ENCODE measurements around the gene ZNF790.

Gene ZNF790

DNA sequence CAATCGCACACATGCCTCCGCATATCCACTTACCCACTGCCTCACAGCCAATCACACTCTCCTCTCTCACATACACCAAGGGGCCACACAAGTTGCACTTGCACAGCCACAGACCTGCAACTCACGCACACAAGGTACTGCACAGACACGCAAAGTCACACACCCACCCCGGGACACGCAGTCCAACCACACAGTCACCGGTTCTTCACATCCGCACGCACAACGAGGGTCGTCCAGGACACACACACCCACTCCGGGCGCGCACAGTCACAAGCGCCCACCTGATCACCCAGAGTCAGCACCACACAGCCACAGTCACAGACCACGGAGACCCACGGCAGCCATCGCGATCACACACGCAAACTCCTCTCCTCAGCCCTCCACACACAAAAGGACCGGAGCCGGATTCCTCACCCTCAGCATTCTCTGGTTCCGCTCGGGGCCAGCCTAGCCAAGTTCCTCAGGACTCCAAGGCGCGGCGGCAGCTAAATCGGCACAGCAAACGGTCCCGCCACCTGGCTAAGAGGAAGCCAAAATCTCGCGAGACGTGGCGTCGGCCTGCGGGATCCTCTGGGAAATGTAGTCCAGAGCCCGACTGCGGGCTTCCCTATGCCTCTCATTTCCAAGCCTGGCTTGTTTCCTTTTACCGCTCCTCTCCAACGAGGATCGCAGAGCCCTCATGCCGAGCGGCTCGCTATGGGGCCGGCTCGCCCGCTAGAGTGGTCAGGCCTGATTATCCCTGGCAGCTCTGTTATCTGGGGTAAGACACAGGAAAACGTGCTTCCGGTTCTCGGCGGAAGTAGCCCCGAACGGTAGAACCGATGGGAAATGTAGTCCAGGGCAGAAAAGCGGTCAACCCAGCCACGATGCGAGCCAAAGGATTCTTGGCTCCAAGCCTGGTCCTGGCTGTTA lies 65.6 kb downstream of the ZNF790 start, which contains the start of gene ZNF850:
Gene ZNF850 (minus strand): TSS at position 497 of the 912 bp plus-strand sequence. CDS start 10,201 bp downstream, outside the sequence.
- TF ChIP-seq, protein P1, sequence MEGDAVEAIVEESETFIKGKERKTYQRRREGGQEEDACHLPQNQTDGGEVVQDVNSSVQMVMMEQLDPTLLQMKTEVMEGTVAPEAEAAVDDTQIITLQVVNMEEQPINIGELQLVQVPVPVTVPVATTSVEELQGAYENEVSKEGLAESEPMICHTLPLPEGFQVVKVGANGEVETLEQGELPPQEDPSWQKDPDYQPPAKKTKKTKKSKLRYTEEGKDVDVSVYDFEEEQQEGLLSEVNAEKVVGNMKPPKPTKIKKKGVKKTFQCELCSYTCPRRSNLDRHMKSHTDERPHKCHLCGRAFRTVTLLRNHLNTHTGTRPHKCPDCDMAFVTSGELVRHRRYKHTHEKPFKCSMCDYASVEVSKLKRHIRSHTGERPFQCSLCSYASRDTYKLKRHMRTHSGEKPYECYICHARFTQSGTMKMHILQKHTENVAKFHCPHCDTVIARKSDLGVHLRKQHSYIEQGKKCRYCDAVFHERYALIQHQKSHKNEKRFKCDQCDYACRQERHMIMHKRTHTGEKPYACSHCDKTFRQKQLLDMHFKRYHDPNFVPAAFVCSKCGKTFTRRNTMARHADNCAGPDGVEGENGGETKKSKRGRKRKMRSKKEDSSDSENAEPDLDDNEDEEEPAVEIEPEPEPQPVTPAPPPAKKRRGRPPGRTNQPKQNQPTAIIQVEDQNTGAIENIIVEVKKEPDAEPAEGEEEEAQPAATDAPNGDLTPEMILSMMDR (IDR thresholded peaks at IDR 0.05; ENCODE audit: low read depth, low read length): no peak
- peak within 1 kb of the TSS; percentile 82 to 86 for H3K4me3 ChIP-seq (replicated peaks in 1 of 2; ENCODE audit: low read depth in 2 of 2, low read length in 2 of 2)
- peak; percentile 96 to 97 for DNase-seq (ENCODE audit: low read depth in 2 of 2)

DNA sequence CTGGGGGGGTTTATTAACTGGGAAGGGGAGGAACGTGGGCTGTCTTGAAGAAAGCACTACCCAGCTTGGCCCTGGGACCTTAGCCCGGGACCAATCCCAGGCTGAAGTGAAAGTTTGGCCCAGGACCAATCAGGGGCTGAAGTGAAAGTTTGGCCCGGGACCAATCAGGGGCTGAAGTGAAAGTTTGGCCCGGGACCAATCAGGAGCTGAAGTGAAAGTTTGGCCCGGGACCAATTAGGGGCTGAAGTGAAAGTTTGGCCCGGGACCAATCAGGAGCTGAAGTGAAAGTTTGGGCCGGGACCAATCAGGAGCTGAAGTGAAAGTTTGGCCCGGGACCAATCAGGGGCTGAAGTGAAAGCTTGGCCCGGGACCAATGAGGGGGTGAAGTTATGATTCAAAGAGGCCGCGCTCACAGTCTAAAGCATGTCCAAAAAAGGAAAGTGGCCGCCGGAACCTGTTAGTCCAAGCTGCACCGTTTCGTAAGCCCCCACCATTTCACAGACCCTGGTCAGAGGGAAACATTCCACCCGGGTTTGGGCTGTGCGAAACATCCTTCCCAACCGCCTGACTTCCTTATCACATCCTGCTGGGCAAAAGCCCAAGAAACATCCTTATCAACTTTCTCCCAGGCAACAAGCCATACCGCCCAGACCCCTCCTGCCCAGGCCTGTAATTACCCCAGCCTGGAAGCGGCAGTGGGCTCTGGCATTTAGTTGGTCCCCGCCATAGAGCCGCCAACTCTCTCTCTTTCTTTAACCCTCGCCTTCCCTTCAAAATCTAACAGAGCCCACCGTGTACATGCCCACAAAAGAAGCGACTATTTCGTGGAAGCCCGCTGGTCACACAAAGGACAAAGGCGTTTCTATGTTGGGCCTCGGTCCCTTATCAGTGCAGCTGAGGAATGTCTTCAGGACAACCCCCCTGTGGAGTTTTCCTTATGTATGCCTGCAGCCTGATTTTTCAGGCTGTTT lies 66.6 kb downstream of the ZNF790 start:
- peak overlapping the region; percentile 82 to 86 for H3K4me3 ChIP-seq (replicated peaks in 1 of 2; ENCODE audit: low read depth in 2 of 2, low read length in 2 of 2)
- TF ChIP-seq, protein P1 (IDR thresholded peaks at IDR 0.05; ENCODE audit: low read depth, low read length): no peak
- peak; percentile 92 to 93 for DNase-seq (ENCODE audit: low read depth in 2 of 2)

Data from cardiac fibroblast (primary cell).